Measurements from ENCODE around the gene STON1.
"Not testable (repeated sequence)": the region's sequence is repeated elsewhere in the genome, so short reads cannot be mapped to it uniquely, and the experiment has no call there.

STON1 gene

DNA sequence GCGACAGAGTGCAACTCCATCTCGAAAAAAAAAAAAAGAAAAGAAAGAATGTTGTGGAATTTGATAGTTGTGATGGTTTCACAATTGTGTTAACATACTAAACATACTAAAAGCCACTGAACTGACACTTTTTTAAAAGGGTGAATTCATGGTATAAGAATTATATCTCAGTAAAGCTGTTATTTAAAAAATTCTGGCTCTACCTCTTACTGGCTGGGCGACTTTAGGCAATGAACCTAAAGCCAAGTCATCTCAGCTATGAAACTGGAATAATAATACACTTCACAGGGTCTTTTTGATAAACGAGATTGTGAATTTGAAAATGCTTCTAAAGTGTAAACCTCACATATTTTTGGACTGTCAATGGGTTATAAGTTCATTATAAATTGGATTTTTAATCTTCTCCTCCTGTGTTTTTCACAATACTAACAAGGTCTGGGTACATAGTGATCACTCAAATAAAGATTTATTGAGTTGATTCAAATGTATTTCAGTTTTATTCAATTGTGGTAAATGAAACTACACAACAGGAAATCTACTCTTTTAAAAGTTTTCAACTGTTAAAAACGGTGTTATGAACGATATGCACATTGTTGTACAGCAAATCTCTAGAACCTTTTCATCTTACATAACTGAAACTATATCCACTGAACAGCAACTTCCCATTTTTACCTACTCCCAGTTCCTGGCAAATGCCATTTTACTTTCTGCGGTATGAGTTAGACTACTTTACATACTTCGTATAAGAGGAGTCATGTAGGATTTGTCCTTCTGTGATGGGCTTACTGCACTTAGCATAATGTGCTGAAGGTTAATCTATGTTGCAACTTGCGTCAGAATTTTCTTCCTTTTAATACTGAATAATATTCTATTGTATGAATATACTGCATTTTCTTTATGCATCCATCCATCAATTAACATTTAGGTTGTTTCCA is 44.7 kb downstream of the STON1 start:
- DNase-seq, result no peak

DNA sequence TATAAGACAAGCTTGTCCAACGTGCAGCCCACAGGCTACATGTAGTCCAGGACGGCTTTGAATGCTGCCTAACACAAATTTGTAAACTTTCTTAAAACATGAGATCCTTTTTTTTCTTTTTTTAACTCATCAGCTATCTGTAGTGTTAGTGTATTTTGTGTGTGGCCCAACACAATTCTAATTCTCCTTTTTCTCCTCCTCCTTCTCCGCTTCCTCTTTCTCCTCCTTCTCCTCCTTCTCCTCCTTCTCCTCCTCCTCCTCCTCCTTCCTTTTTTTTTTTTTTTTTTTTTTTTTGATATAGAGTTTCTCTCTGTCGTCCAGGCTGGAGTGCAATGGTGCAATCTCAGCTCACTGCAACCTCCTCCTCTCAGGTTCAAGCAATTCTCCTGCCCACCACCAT is 48.4 kb downstream of the STON1 start:
- DNase-seq, result no peak

DNA sequence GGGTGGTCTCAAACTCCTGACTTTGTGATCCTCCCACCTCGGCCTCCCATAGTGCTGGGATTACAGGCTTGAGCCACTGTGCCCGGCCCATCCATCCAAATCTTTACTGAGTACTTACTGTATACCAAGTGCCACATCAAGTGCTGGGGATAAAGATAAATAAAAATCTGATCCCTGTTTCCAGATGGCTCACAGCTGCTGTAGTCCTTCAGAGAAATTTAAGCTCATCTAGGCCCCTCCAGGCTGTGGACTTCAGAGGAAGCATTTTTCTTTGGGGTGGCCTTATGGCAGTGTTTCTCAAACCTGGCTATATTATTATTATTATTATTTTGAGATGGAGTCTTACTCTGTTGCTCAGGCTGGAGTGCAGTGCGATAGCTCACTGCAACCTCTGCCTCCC is 54.0 kb downstream of the STON1 start:
- DNase-seq, result peak; percentile 69

DNA sequence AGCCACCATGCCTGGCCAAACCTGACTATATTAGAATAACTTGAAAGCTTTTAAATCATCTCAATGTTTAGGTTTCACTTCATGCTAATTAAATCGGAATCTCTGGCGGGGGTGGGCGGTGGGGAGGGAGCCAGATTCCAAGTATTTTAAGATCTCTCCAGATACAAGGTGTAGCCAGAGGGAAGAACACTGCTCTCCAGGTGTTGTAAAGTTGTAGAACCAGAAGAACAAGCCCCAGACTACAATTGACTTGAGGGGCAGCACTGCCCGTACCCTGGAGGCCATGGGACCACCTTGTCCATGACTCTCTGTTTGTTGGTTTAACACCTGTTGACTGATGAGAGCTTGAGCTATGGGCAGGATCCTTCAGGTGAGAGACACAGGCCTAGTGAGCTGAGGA is 54.6 kb downstream of the STON1 start:
- DNase-seq, result no peak

DNA sequence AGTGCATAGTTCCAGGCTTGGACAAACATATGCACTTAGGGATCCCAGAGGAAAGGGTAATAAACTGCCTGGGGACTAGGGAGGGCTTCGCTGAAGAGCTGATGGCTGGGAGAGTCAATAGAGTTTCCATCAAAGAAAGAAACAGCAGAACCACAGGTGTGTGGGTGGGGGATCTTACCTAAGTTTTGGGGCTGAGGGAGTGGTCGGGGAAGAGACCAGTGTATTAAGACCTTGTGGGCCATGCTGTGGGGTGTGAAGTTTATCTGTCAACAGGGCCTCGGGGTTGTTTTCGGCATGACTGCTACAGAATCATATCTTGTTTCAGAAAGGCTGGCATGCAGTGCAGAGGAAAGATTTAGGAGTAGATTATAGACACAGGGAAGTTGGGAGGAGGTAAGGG is 56.5 kb downstream of the STON1 start:
- DNase-seq, result peak; percentile 10

DNA sequence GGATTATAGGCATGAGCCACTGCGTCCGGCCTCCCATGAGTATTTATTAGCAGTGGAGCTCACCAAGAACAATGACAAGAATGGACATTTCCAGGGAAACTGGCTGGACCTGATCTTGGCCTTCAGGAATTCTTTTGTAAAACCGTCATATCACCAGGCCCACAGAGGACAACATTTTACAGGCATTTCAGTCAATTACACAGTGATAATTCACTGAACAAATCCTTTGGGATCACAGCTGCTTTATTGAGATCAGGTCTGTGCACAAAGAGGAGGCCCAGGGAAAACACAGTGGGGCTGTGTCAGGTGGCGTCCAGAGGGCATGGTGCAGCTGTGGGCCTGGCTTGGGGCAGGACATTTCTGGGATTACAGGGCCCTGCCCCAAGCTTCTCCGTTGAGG is 57.6 kb downstream of the STON1 start:
- DNase-seq, result no peak

DNA sequence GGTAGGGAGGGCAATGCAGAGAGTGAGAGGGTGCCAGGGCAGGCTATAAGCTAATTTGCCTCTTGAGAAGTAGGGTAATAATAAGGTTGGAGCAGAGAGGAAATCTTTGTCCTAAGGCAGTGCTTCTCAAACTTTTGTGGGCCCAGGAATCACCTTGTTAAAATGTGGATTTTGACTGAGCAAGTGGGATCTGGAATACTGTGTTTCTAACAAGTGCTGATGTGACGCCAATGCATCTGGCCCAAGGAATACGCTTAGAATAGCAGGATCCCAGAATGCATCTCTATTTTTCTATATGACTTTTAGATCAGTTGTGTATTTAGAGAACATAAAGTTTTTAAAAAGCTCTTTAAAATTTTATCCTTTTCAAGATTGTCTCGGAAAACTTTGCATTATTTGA is 58.0 kb downstream of the STON1 start:
- DNase-seq, result no peak

DNA sequence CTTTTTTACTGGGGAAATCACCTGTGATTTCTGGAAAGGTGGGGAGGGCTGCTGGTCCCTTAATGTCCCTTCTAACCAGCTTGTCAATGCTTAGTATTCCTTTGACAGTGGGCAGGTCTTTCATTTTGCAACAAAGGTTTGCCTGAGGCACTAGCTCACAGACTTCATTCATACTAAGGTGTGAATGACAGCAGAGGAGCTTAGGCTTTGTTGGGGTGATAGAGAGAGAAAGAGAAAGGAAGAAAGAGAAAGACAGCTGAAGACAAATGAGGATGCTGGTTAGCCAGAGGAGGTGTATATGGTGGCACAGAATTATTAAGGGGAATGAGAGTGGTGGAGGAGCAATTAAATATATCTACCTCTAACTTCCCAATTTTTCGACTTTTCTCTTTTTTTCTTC is 58.8 kb downstream of the STON1 start:
- no peak for DNase-seq

DNA sequence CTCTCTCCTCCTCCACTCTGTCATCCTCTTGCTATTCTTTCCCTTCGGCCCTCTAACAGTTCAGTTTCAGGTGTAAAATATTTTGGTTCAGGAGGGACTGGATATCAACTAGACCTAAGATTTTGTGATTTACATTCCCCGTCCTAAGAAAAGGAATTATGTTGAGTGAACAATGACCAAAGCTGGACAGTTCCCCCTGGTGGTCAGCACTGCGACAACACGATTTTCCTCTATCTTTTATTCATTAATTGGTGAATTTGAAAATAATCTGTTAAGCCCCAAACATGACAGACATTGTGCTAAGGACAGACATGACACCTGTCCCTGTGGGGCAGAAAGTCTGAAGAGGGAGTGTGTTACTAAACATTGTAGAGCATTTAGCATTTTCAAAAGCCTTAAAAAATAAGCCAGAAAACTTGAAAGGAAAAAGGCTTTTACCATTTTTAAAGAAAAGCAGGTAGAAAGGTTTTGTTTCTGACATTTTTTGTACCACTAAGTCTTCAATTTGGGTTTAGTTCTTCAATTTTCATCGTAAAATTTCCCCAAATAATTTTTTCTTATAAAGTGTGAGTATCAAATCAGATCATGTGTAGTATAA is 59.3 kb downstream of the STON1 start:
- peak; percentile 37 for DNase-seq

DNA sequence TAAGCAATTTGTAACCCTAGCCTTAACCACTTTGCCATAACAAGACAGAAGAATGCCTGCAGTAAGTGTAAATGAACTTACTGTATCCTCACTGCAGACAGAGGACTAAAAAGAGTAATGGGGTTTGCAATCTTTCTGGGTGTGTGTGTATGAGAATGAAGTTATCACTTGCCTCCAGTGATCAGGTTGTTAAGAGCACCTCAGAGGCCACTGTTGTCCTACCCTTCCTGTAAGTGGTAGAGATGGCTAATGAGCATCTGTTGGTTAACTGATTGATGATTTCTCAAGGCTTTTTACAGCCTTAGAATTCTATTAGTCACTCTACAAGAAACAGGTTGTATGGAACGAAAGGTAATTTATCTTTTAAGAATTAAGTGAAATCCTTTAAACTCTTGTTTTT is 60.1 kb downstream of the STON1 start:
- no peak for DNase-seq

DNA sequence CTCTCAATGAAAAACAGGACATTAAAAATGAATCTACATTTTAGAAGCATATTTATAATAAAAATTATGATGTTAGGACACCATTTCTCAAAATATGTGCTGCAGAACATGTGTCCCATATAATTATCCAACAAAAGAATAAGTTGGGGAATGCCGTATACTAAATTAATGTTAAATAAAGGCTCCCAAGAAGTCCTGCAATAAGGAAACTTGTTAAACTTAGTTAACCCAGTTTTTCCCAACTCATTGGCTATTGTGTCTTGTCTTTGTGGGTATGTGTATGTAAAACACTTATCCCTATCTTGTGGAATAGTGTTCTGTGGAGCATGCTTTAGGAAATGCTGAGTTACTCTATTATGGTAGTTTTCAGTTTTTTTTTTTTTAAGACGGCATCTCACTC is 62.1 kb downstream of the STON1 start:
- DNase-seq, result no peak

DNA sequence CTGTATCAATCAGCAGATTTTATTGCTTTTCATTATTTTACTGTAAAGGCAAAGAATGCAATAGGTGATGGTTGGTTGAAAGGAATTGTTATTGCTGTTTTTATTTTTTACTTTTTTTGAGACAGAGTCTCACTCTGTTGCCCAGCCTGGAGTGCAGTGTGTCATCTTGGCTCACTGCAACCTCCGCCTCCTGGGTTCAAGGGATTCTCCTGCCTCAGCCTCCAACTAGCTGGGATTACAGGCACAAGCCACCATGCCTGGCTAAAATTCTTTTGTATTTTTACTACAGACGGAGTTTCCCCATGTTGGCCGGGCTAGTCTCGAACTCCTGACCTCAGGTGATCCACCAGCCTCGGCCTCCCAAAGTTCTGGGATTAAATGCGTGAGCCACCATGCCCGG is 66.8 kb downstream of the STON1 start:
- not testable (repeated sequence) for DNase-seq

DNA sequence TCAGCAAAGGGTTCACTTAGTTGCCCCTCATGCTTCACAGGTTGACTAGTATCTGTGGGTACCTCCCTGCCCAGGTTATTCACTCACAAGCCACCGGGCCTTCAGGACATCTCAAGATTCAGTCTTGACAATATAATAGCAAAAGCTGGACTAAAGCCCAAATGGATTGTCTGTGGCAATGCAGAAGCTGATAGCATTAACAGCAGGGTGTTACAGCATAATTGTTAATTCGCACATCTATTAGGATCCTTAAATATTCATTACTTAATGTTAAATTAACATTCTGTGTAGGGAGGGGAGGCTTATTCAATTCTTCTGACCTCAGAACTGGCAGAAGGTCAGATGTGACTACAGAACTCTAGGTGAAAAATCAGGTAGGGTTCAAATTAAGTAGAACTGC is 67.5 kb downstream of the STON1 start:
- no peak for DNase-seq

DNA sequence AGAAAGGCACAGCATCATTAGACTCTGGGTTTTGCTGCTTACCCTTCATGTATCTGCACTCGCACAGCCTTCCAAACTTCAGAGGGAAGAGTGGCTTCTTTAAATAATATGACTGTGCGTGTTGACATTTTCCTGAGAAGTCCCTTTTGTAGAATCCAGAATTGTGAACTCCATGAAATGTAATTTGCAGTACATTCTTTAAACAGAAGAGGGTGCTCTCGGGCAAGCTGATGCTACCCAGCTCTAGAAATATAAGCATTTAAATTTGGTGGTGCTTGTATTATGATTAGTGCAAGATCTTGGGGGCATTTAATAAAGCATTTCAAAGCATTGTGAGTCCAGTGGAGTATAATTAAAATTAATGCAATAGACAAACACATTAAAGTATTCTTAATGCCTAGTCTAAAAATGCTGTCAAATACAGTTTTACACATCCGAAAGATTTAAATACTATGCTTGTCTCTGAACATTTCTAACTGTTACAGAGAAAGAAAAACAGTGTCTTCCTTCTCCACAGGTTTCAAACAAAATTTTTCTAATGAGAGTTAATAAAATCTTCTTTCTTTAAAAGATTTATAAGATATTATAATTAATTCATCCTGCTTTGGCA is 70.4 kb downstream of the STON1 start:
- DNase-seq, result peak; percentile 48

DNA sequence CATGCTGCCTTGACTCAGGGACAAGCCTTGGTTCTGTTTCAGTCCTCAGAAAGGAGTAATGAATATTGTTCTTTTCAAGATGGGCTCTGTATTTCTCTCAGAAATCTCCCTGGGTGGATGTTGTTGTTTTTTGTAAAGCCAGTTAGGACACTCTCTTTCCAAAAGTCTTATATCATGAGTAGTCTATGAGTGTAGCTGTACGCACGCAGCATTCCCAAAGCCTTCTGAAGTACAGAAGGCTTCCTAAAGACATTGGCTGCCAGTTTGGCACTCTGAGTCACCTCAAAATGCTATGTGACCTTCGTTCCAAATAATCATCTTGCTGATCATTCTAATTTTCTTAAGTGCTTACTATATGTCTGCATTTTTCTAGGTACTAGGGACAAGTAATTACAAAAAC is 71.0 kb downstream of the STON1 start:
- no peak for DNase-seq

DNA sequence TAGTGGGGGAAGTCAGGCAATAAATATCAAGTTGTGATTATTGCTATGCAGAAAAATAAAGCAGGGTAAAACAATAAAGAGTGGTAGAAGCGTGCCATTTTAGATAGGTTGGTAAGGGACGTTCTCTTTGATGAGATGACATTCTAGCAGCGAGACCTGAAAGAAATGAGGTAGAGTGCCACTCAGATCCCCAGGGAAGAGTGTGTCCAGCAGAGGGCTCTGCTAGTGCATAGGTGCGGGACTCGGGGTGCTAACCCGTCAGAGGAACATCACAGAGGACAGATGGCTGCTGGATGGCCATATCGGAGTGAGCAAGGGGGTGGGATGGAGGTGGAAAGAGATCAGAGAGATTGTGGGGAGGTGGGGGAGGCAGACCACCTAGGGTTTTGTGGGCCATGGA is 71.4 kb downstream of the STON1 start:
- no peak for DNase-seq

DNA sequence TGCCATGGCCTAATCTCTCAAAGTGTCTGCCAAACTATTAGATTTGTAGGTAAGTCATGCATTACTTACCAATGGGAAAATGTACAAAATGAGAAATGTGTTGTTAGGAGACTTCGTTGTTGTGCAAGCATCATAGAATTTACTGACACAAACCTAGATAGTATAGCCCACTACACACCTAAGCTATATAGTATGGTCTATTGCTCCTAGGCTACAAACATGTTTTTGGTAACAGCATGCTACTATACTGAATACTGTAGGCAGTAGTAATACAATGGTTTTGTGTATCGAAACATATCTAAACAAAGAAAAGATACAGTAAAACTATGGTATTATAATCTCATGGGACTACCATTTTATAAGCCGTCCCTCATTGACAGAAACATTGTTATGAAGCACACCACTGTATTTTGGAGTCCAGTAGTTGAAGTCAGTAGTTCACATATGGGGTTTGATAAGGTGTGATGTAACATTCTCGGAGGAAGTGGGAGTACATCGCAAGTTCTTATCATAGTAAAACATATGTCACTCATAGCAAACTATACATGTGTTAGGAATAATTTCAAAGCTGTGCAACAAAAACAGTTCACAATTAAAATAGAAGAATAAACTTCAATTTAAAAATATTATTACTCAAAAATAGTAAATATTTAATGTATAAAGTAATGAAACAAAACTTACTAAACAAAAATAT is 75.7 kb downstream of the STON1 start:
- no peak for DNase-seq

DNA sequence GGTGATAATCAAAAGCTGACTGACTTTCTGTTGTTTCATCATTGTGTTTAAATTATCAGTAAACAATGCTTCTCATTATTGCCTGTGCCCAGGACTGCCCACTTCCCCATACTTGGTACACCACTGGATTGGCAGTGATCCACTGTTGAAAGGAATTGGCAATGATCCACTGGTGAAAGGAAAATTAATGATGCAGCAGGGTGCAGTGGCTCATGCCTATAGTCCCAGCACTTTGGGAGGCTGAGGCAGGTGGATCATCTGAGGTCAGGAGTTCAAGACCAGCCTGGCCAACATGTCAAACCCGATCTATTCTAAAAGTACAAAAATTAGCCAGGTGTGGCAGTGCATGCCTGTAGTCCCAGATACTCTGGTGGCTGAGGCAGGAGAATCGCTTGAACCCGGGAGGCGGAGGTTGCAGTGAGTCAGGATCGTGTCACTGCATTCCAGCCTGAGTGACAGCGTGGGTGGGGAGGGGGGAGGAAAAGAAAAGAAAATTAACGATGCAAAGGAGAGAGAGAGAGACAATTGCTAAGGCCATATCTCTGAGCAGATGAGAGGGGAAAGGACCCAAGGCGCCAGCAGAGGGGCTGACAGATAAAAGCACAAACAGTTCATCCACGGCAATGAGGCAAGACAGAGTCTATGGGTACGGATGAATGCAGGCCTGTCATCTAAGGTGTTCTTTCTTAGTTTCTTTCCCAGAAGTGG is 77.5 kb downstream of the STON1 start:
- no peak for DNase-seq

DNA sequence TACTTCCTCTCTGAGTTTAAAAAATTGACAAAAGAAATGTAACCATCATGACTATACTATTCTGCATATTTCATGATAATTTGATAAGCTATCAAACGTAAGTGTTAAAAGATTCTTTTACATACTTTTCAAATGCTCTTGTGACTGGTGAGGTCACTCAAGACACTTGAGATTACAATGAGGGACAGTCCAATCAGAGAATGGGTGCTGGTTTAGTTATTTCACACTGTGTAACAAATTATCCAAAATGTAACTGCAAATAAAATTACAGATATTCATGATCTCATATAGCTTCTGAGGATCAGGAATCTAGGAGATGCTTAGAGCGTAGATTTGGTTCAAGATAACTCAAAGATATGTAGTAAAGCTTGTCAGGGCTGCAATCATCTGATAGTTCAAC is 83.3 kb downstream of the STON1 start:
- DNase-seq, result no peak

DNA sequence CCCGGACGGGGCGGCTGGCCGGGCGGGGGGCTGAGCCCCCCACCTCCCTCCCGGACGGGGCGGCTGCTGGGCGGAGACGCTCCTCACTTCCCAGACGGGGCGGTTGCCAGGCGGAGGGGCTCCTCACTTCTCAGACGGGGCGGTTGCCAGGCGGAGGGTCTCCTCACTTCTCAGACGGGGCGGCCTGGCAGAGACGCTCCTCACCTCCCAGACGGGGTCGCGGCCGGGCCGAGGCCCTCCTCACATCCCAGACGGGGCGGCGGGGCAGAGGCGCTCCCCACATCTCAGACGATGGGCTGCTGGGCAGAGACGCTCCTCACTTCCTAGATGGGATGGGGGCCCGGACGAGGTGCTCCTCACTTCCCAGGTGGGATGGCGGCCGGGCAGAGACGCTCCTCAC is 84.6 kb downstream of the STON1 start:
- DNase-seq, result not testable (repeated sequence)

DNA sequence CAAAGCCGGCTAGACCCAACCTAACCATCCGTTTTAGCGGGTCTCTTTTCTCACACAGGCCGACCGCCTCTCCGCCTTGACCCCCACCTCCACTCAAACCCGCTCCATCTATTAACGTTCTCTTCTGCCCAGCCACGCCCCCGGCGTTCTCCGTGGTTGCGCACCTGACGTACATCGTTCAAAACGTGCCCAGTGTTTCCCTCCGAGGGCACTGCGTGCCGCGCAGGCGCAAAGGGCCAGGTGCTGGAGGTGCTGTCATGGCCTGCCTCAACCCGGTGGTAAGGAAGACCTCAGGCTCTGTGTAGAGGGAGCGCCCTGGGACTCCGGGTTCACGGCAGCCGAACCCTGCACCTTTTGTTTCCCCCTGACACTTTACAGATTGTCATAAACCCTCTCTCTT is 87.7 kb downstream of the STON1 start, which contains the start of gene GTF2A1L:
GTF2A1L (plus strand) TSS at position 239 of the 400 bp plus-strand sequence; CDS start at position 258, 19 bp downstream.
- no peak for DNase-seq

DNA sequence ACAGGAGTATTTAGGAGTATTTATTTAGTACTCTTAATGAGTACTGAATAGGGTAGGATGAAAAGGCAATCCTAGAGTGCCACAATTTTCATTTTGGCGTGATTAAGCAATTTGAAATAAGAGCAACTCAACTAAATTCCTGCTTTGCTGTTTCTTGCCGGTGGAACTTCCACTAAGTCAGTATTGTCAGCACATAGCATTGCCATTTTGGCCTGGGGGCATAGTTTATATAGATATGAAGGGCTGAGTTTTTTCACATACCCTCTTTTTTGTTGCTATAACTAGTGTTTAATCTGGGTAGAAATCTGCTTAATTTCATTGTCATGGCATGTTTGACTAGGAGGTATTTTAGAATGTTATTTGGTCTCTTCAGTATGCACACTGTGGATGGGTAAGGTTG is 89.6 kb downstream of the STON1 start:
- no peak for DNase-seq

DNA sequence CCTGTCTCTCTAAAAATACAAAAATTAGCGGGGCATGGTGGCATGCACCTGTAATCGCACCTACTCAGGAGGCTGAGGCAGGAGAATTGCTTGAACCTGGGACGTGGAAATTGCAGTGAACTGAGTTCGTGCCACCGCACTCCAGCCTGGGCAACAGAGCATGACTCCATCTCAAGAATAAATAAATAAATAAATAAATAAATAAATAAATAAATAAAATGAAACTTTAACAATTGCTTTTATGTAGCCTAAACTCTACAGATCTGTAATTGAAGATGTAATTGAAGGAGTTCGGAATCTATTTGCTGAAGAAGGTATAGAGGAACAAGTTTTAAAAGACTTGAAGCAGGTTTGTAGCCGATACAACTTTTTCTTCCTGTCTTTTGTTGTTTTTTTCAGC is 90.7 kb downstream of the STON1 start:
- DNase-seq, result no peak

Data from NCI-H2171 treated with DMSO at 0.1 percent for 48 hours (cell line).